Adrenal gland (tissue), 12 donors: Measurements from ENCODE around the gene ISX. TPM values are rescaled to one million over a fixed set of nuclear protein-coding genes. Genes with fewer than 3 reads are reported as not detected.

Experiments
- DNase-seq, 7 donors: peaks; one replicate each; pipeline ENCODE4 v3.0.0-alpha.2; 2019 to 2020
- H3K27ac ChIP-seq, 5 donors: fragments of 200-600 bp; sonication (generic) in 4 of 5; 1 replicate in 3 of 5; 2 replicates in 2 of 5; pipeline versions ENCODE4 v1.5.1 to v1.8.0; 2016 to 2020; ENCODE audit warnings: mild to moderate bottlenecking in 1 of 5
- H3K27me3 ChIP-seq: fragments of 200-600 bp; 2 replicates; pipeline ENCODE4 v1.8.0; 2021
- H3K36me3 ChIP-seq, 2 donors: fragments of 200-600 bp; replicated peaks in 1 of 2; 1 replicate in 1 of 2; 2 replicates in 1 of 2; pipeline versions ENCODE4 v1.5.1 to v1.8.0; 2018 to 2022
- H3K4me1 ChIP-seq, 2 donors: fragments of 200-600 bp; replicated peaks in 1 of 2; 1 replicate in 1 of 2; 2 replicates in 1 of 2; pipeline versions ENCODE4 v1.5.1 to v1.8.0; 2018 to 2021
- H3K4me3 ChIP-seq, 4 donors: fragments of 200-600 bp; sonication (generic) in 3 of 4; one replicate each; pipeline ENCODE4 v1.5.1; 2016 to 2018
- H3K9me3 ChIP-seq, 3 donors: fragments of 200-600 bp; sonication (generic) in 1 of 3; replicated peaks in 1 of 3; 1 replicate in 2 of 3; 2 replicates in 1 of 3; pipeline versions ENCODE4 v1.5.1 to v1.8.0; 2016 to 2021
- POLR2A ChIP-seq, 2 donors: fragments of 450-650 bp; IDR thresholded peaks; one replicate each; pipeline ENCODE4 v1.6.1; 2017; ENCODE audit warnings: antibody characterized with exemption in 2 of 2, mild to moderate bottlenecking in 2 of 2, moderate library complexity in 1 of 2
- WGBS, 4 donors: extraction: QIAGEN DNeasy Blood & Tissue Kit in 2 of 4; methylation state at CpG; one replicate each; pipeline versions ENCODE4 v1.1.5 to v1.1.7; 2013 to 2017; 5-methylcytosine and 5-hydroxymethylcytosine counted together
- intact Hi-C, 2 donors: fragments of 100-400 bp; cut with DNase I; formaldehyde crosslinking; loops; one replicate each; pipeline versions ENCODE4 v1.14.1 to v1.15.0; 2022 to 2023
- polyA plus RNA-seq, 3 donors: library from polyadenylated mRNA; stranded (reverse); fragments of 200-250 nt in 2 of 3; fragments of 350-450 nt in 1 of 3; fragmentation: Illumina TruSeq in 1 of 3; extraction: RNeasy Lipid Tissue Mini Kit (QIAGEN cat#74804) in 1 of 3; gene quantifications; one replicate each; pipeline ENCODE4 v1.2.3, GENCODE V29; 2013 to 2014
- total RNA-seq, 9 donors: library from RNA; depleted of rRNA in 4 of 9; stranded (reverse); fragments of >200 nt in 4 of 9; fragments of 120-200 nt in 1 of 9; fragmentation: NEBNext Ultra II Directional in 1 of 9; extraction: Animal tissue kit (Norgen Biotek cat#: 25700) in 1 of 9; gene quantifications; one replicate each; pipeline versions ENCODE4 v1.1.0 to v1.2.4, GENCODE V29; 2013 to 2023
- TF ChIP-seq, protein P1 (sequence below), 6 experiments: fragments of 450-650 bp in 4 of 6; fragments of 200-600 bp in 2 of 6; sonication (generic) in 1 of 6; IDR thresholded peaks; 1 replicate in 5 of 6; 2 replicates in 1 of 6; pipeline versions ENCODE4 v1.5.1 to v1.8.0; 2016 to 2021; ENCODE audit warnings: antibody characterized with exemption in 6 of 6, mild to moderate bottlenecking in 2 of 6, moderate library complexity in 1 of 6
- donor health status: healthy with polysubstance abuse.
- donor health status: Bipolar disorder and iron deficiency.
- donor health status: DM: yes; HTN: yes; CAD: no.
- donor health status: DM: no; HTN: no; CAD: no.
- donor health status: DM: no; HTN: no; CAD: no.
- donor health status: DM: yes; HTN: yes; CAD: no.

The ISX gene
- total and polyA plus RNA-seq, 12 donors, result 0.08 TPM; not detected in 11

DNA sequence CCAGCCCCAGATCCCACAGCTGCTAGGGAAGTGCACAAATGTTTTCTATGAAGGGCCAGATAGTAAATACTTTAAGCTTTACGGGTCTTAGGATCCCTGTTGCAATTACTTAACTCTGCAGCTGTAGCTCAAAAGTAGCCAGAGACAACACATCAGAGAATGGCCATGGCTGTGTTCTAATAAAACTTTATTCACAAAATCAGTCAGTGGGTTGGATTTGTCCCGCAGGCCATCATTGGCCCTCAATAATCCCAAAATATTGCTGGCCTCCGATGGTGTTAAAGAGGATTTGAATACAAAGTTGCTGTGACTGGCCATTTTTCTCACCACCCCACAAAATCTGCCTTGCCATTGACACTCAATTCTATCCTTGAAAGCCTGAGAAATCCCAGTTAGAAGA lies 49.6 kb downstream of the ISX start:
- no peaks in the 10 kb centered on the region for H3K36me3 ChIP-seq
- H3K27me3 ChIP-seq, result no peaks in the 10 kb centered on the region
- TF ChIP-seq, protein P1, sequence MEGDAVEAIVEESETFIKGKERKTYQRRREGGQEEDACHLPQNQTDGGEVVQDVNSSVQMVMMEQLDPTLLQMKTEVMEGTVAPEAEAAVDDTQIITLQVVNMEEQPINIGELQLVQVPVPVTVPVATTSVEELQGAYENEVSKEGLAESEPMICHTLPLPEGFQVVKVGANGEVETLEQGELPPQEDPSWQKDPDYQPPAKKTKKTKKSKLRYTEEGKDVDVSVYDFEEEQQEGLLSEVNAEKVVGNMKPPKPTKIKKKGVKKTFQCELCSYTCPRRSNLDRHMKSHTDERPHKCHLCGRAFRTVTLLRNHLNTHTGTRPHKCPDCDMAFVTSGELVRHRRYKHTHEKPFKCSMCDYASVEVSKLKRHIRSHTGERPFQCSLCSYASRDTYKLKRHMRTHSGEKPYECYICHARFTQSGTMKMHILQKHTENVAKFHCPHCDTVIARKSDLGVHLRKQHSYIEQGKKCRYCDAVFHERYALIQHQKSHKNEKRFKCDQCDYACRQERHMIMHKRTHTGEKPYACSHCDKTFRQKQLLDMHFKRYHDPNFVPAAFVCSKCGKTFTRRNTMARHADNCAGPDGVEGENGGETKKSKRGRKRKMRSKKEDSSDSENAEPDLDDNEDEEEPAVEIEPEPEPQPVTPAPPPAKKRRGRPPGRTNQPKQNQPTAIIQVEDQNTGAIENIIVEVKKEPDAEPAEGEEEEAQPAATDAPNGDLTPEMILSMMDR (IDR thresholded peaks at IDR 0.05), result no peak
- no peak for TF ChIP-seq POLR2A (IDR thresholded peaks at IDR 0.05)
- no peak overlapping the region for H3K27ac ChIP-seq
- no peak for DNase-seq
- H3K4me1 ChIP-seq, result no peaks in the 10 kb centered on the region
- intact Hi-C loops, result no loop called here
- 87 to 93% (median 90%) methylated on average over 3 of the region's 3 CpGs for WGBS, 4 donors
- no peak overlapping the region for H3K4me3 ChIP-seq
- no peaks in the 10 kb centered on the region for H3K9me3 ChIP-seq

DNA sequence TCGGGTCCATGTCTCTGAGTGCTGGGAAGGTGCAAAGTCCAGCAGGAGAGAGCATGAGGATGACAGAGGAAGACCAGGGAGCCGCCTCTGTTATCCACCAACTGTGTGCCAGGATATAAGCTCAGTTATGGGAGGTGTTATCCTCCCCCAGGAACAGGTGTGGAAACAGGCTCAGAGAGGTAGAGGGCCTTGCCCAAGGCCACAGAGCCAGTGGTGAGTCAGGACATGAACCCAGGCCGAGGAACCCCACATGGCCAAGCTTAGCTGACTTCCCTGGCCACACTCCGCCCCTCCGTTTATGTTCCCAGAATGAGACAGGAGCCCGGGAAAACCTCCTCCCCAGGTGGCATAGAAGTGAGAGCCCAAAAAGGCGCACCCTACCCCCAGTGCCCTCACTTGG lies 50.3 kb downstream of the ISX start:
- intact Hi-C loops, result no loop called here
- no peaks in the 10 kb centered on the region for H3K36me3 ChIP-seq
- no peaks in the 10 kb centered on the region for H3K27me3 ChIP-seq
- no peak for DNase-seq
- no peak overlapping the region for H3K4me3 ChIP-seq
- WGBS, 4 donors, result 73 to 93% (median 83%) methylated on average over 2 to 7 of the region's 7 CpGs
- no peak overlapping the region for H3K27ac ChIP-seq
- H3K9me3 ChIP-seq, result no peaks in the 10 kb centered on the region
- H3K4me1 ChIP-seq, result no peaks in the 10 kb centered on the region
- no peak for TF ChIP-seq POLR2A (IDR thresholded peaks at IDR 0.05)
- TF ChIP-seq, protein P1 (IDR thresholded peaks at IDR 0.05), result no peak

GRCh38 chr22:35116817-35117216 lies 50.9 kb downstream of the ISX start:
- Histone ChIP-seq H3K4me3 (no peak overlapping the region), H3K9me3 (no peaks in the 10 kb centered on the region), H3K27me3 (no peaks in the 10 kb centered on the region), H3K27ac (no peak overlapping the region), H3K4me1 (no peaks in the 10 kb centered on the region), H3K36me3 (no peaks in the 10 kb centered on the region)
- no peak for DNase-seq
- TF ChIP-seq, protein P1 (IDR thresholded peaks at IDR 0.05), result no peak
- no peak for TF ChIP-seq POLR2A (IDR thresholded peaks at IDR 0.05)
- 66 to 71% (median 69%) methylated on average over 6 to 9 of the region's 9 CpGs for WGBS, 4 donors
- intact Hi-C loops, result no loop called here

DNA sequence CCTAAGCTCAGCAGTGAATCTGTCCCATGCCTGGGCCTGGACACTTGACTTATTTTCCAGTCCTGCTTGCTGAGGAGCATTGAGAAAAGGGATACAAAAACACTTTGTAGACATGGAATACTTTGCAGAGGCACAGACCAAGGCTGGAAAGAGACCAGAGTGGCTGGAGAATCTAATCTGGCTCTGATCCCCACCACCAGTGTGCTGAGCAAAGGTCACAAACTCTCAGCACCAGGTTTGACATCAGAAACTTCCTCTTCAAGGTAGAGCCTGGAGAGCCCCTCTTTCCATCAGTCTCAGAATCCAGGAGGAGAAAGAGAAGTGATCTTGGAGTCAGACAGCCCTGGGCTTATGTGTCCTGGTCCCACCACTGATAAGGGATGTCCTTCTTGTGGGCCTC lies 53.5 kb downstream of the ISX start:
- Histone ChIP-seq H3K27ac (no peak overlapping the region), H3K4me1 (no peaks in the 10 kb centered on the region), H3K27me3 (no peaks in the 10 kb centered on the region), H3K9me3 (no peaks in the 10 kb centered on the region), H3K36me3 (no peaks in the 10 kb centered on the region), H3K4me3 (no peak overlapping the region)
- no peak for TF ChIP-seq POLR2A (IDR thresholded peaks at IDR 0.05)
- TF ChIP-seq, protein P1 (IDR thresholded peaks at IDR 0.05), result no peak
- no peak for DNase-seq
- intact Hi-C loops, result no loop called here
